Esophagus squamous epithelium (tissue), 4 donors: Measurements from ENCODE around the gene POLR3H.

Experiments used
- POLR2A ChIP-seq, 4 donors: fragments of 450-650 bp; IDR thresholded peaks; one replicate each; pipeline ENCODE4 v1.6.1; 2017; ENCODE audit warnings: antibody characterized with exemption in 4 of 4, mild to moderate bottlenecking in 4 of 4, moderate library complexity in 3 of 4
- TF ChIP-seq, protein P1 (sequence below), 6 experiments: fragments of 450-650 bp in 4 of 6; fragments of 200-600 bp in 2 of 6; sonication (generic) in 2 of 6; IDR thresholded peaks; one replicate each; pipeline ENCODE4 v1.5.1; 2016 to 2019; ENCODE audit warnings: antibody characterized with exemption in 6 of 6, mild to moderate bottlenecking in 4 of 6, moderate library complexity in 4 of 6

GRCh38 chr22:41500303-41500702, 44.0 kb downstream of the POLR3H start:
- TF ChIP-seq, protein P1, sequence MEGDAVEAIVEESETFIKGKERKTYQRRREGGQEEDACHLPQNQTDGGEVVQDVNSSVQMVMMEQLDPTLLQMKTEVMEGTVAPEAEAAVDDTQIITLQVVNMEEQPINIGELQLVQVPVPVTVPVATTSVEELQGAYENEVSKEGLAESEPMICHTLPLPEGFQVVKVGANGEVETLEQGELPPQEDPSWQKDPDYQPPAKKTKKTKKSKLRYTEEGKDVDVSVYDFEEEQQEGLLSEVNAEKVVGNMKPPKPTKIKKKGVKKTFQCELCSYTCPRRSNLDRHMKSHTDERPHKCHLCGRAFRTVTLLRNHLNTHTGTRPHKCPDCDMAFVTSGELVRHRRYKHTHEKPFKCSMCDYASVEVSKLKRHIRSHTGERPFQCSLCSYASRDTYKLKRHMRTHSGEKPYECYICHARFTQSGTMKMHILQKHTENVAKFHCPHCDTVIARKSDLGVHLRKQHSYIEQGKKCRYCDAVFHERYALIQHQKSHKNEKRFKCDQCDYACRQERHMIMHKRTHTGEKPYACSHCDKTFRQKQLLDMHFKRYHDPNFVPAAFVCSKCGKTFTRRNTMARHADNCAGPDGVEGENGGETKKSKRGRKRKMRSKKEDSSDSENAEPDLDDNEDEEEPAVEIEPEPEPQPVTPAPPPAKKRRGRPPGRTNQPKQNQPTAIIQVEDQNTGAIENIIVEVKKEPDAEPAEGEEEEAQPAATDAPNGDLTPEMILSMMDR (IDR thresholded peaks at IDR 0.05): no peak
- no peak for TF ChIP-seq POLR2A (IDR thresholded peaks at IDR 0.05)
